H1 (cell line): ENCODE results near the gene CTNND2. TPM values are rescaled to one million over a fixed set of nuclear protein-coding genes. Genes with fewer than 3 reads are reported as not detected.

ENCODE experiments used
- CTCF ChIA-PET: fragments of 300-600 bp; sonication (Branson Sonifier 250); formaldehyde crosslinking; loops from one replicate; lab custom pipeline; 2021; ENCODE audit not compliant: partially characterized antibody; lab: Charles Lee
- POLR2A ChIA-PET: fragments of 300-600 bp; sonication (Branson Sonifier 250); formaldehyde crosslinking; loops from one replicate; lab custom pipeline; 2021; ENCODE audit warnings: inconsistent platforms; ENCODE audit not compliant: partially characterized antibody; lab: Charles Lee
- DNase-seq, 2 experiments: peaks; one replicate each; pipeline versions ENCODE4 v3.0.0 to v3.0.0-alpha.2; 2010 to 2022; ENCODE audit warnings: low spot score in 2 of 2, low read depth in 1 of 2, mixed read lengths in 1 of 2
- FAIRE-seq: peaks from 2 replicates; lab custom pipeline; 2011; peaks lifted over from hg19 to GRCh38; lab: Jason Lieb, UNC
- H2AFZ ChIP-seq: 2 replicates; pipeline ENCODE4 v1.8.1; 2012; ENCODE audit warnings: low read length, inconsistent platforms
- H2AK5ac ChIP-seq: 2 replicates; pipeline ENCODE4 v1.6.1; 2013; ENCODE audit warnings: low read depth, low read length
- H2BK120ac ChIP-seq: replicated peaks from 2 replicates; pipeline ENCODE3; 2013; ENCODE audit warnings: low read depth, low read length, inconsistent platforms
- H2BK12ac ChIP-seq: 2 replicates; pipeline ENCODE4 v1.6.1; 2013; ENCODE audit warnings: low read depth, low read length
- H2BK15ac ChIP-seq: 2 replicates; pipeline ENCODE4 v1.6.1; 2013; ENCODE audit warnings: low read length
- H2BK20ac ChIP-seq: 2 replicates; pipeline ENCODE4 v1.6.1; 2013; ENCODE audit warnings: low read length
- H2BK5ac ChIP-seq: 2 replicates; pipeline ENCODE4 v1.6.1; 2013; ENCODE audit warnings: low read depth, low read length
- H3K14ac ChIP-seq: 2 replicates; pipeline ENCODE4 v1.6.1; 2013; ENCODE audit warnings: inconsistent platforms; ENCODE audit not compliant: insufficient read length
- H3K18ac ChIP-seq: 2 replicates; pipeline ENCODE4 v1.6.1; 2013; ENCODE audit warnings: low read length; ENCODE audit errors: extremely low read depth
- H3K23ac ChIP-seq: 2 replicates; pipeline ENCODE4 v1.6.1; 2013; ENCODE audit warnings: inconsistent platforms; ENCODE audit not compliant: insufficient read length
- H3K23me2 ChIP-seq: 2 replicates; pipeline ENCODE4 v1.6.1; 2013; ENCODE audit warnings: low read depth, low read length
- H3K27ac ChIP-seq: 2 replicates; pipeline ENCODE4 v1.6.1; 2011; ENCODE audit warnings: low read depth, low read length, inconsistent platforms
- H3K27me3 ChIP-seq, 4 experiments: replicated peaks in 1 of 4; 1 replicate in 1 of 4; 2 replicates in 3 of 4; pipeline versions ENCODE4 v1.6.1 to v1.8.1; 2011 to 2013; ENCODE audit warnings: low read length in 3 of 4, mild to moderate bottlenecking in 3 of 4, inconsistent platforms in 2 of 4, mixed read lengths in 2 of 4, moderate library complexity in 1 of 4; ENCODE audit not compliant: control insufficient read depth in 3 of 4, insufficient read depth in 3 of 4; ENCODE audit errors: extremely low read depth in 1 of 4
- H3K36me3 ChIP-seq, 4 experiments: 2 replicates each; pipeline versions ENCODE4 v1.6.1 to v1.8.1; 2011 to 2013; ENCODE audit warnings: mild to moderate bottlenecking in 4 of 4, low read length in 3 of 4, moderate library complexity in 2 of 4, control low read depth in 1 of 4, inconsistent platforms in 1 of 4; ENCODE audit not compliant: insufficient read depth in 4 of 4, control insufficient read depth in 2 of 4
- H3K4ac ChIP-seq: replicated peaks from 2 replicates; pipeline ENCODE3; 2013; ENCODE audit warnings: low read length, low read depth, mixed read lengths, inconsistent platforms; ENCODE audit not compliant: insufficient read length
- H3K4me1 ChIP-seq, 4 experiments: replicated peaks in 1 of 4; 1 replicate in 1 of 4; 2 replicates in 3 of 4; pipeline versions ENCODE4 v1.6.1 to v1.8.1; 2011 to 2013; ENCODE audit warnings: low read length in 3 of 4, inconsistent platforms in 2 of 4, mixed read lengths in 1 of 4; ENCODE audit not compliant: insufficient read depth in 4 of 4, control insufficient read depth in 3 of 4
- H3K4me2 ChIP-seq, 2 experiments: 2 replicates each; pipeline versions ENCODE4 v1.6.1 to v1.8.1; 2011 to 2013; ENCODE audit warnings: low read depth in 2 of 2, low read length in 2 of 2, control low read depth in 1 of 2, inconsistent platforms in 1 of 2, mild to moderate bottlenecking in 1 of 2; ENCODE audit not compliant: insufficient read depth in 1 of 2
- H3K4me3 ChIP-seq, 4 experiments: fragments of 200-600, 300-600 bp in 1 of 4; sonication (generic), shearing (Covaris generic), sonication (Bioruptor Twin) in 1 of 4; 2 replicates each; pipeline versions ENCODE4 v1.5.1 to v1.8.1; 2011 to 2016; ENCODE audit warnings: low read length in 4 of 4, low read depth in 3 of 4, control low read depth in 2 of 4, inconsistent platforms in 2 of 4, mild to moderate bottlenecking in 2 of 4, mixed read lengths in 1 of 4, moderate library complexity in 1 of 4; ENCODE audit not compliant: insufficient read depth in 2 of 4; ENCODE audit errors: extremely low read depth in 1 of 4
- H3K56ac ChIP-seq: replicated peaks from 2 replicates; pipeline ENCODE3; 2013; ENCODE audit warnings: low read depth, mild to moderate bottlenecking, mixed read lengths, low read length, inconsistent platforms; ENCODE audit not compliant: insufficient read length
- H3K79me1 ChIP-seq: 2 replicates; pipeline ENCODE4 v1.6.1; 2013; ENCODE audit warnings: low read depth, low read length, control low read depth
- H3K79me2 ChIP-seq, 2 experiments: 2 replicates each; pipeline versions ENCODE4 v1.6.1 to v1.8.1; 2012 to 2013; ENCODE audit warnings: low read length in 2 of 2, mild to moderate bottlenecking in 2 of 2, inconsistent platforms in 1 of 2; ENCODE audit not compliant: insufficient read depth in 2 of 2, control insufficient read depth in 1 of 2
- H3K9ac ChIP-seq, 4 experiments: replicated peaks in 1 of 4; 1 replicate in 1 of 4; 2 replicates in 3 of 4; pipeline versions ENCODE4 v1.6.1 to v1.8.1; 2011 to 2013; ENCODE audit warnings: low read depth in 3 of 4, low read length in 3 of 4, control low read depth in 2 of 4, mild to moderate bottlenecking in 2 of 4, moderate library complexity in 2 of 4, inconsistent platforms in 1 of 4; ENCODE audit errors: extremely low read depth in 1 of 4
- H3K9me3 ChIP-seq, 2 experiments: 2 replicates each; pipeline versions ENCODE4 v1.6.1 to v1.8.1; 2012 to 2013; ENCODE audit warnings: mild to moderate bottlenecking in 2 of 2, moderate library complexity in 2 of 2, control low read depth in 1 of 2, inconsistent platforms in 1 of 2, low read depth in 1 of 2, low read length in 1 of 2, mixed read lengths in 1 of 2; ENCODE audit not compliant: insufficient read depth in 2 of 2
- H4K20me1 ChIP-seq, 2 experiments: replicated peaks in 1 of 2; 2 replicates each; pipeline versions ENCODE3 to v1.8.1; 2011 to 2013; ENCODE audit warnings: inconsistent platforms in 2 of 2, low read length in 2 of 2, mild to moderate bottlenecking in 1 of 2; ENCODE audit not compliant: insufficient read depth in 2 of 2, control insufficient read depth in 1 of 2
- H4K5ac ChIP-seq: 2 replicates; pipeline ENCODE4 v1.6.1; 2013; ENCODE audit warnings: low read length, low read depth, mixed read lengths, inconsistent platforms; ENCODE audit not compliant: insufficient read length
- H4K8ac ChIP-seq: 2 replicates; pipeline ENCODE4 v1.8.0; 2013; ENCODE audit warnings: mild to moderate bottlenecking, moderate library complexity, low read length, inconsistent platforms; ENCODE audit not compliant: insufficient read depth; ENCODE audit errors: extremely low read depth
- H4K91ac ChIP-seq: replicated peaks from 2 replicates; pipeline ENCODE3; 2013; ENCODE audit warnings: low read length, mixed read lengths, inconsistent platforms; ENCODE audit not compliant: insufficient read length
- CHD1 ChIP-seq: IDR thresholded peaks from 2 replicates; pipeline ENCODE4 v1.6.1; 2012; ENCODE audit warnings: low read depth, low read length, improper control_type of control experiment
- CHD2 ChIP-seq: IDR thresholded peaks from 2 replicates; pipeline ENCODE4 v1.6.1; 2012; ENCODE audit warnings: low read length, improper control_type of control experiment
- CTCF ChIP-seq, 3 experiments: IDR thresholded peaks; 1 replicate in 2 of 3; 2 replicates in 1 of 3; pipeline versions ENCODE4 v1.5.1 to v1.6.1; 2011; ENCODE audit warnings: low read length in 3 of 3, mild to moderate bottlenecking in 3 of 3, inconsistent platforms in 2 of 3, low read depth in 1 of 3, moderate library complexity in 1 of 3; ENCODE audit not compliant: insufficient read depth in 1 of 3; ENCODE audit errors: control extremely low read depth in 1 of 3
- EGR1 ChIP-seq: IDR thresholded peaks from 2 replicates; pipeline ENCODE4 v1.6.1; 2011; ENCODE audit warnings: low read depth, low read length, borderline replicate concordance
- KDM4A ChIP-seq: IDR thresholded peaks from one replicate; pipeline ENCODE4 v1.7.1; 2012; ENCODE audit warnings: low read depth, mild to moderate bottlenecking, moderate library complexity, low read length, inconsistent platforms; ENCODE audit not compliant: severe bottlenecking
- KDM5A ChIP-seq: fragments of 200-600 bp; IDR thresholded peaks from 2 replicates; pipeline ENCODE4 v1.7.1; 2012; ENCODE audit warnings: mild to moderate bottlenecking, low read length, inconsistent platforms, mixed read lengths
- POLR2AphosphoS5 ChIP-seq: IDR thresholded peaks from 2 replicates; pipeline ENCODE4 v1.6.1; 2011; ENCODE audit warnings: low read depth, low read length
- POU5F1 ChIP-seq: IDR thresholded peaks from 2 replicates; pipeline ENCODE4 v1.6.1; 2011; ENCODE audit warnings: low read depth, mild to moderate bottlenecking, low read length, moderate library complexity
- RBBP5 ChIP-seq: IDR thresholded peaks from 2 replicates; pipeline ENCODE4 v1.7.1; 2012; ENCODE audit warnings: low read depth, mild to moderate bottlenecking, inconsistent platforms, low read length, moderate library complexity, borderline replicate concordance
- SP1 ChIP-seq: IDR thresholded peaks from 2 replicates; pipeline ENCODE4 v1.6.1; 2011; ENCODE audit warnings: low read depth, low read length
- SP2 ChIP-seq: IDR thresholded peaks from 2 replicates; pipeline ENCODE4 v1.6.1; 2012; ENCODE audit warnings: mild to moderate bottlenecking, low read length, inconsistent platforms
- TAF1 ChIP-seq: IDR thresholded peaks from 2 replicates; pipeline ENCODE4 v1.6.1; 2011; ENCODE audit warnings: mild to moderate bottlenecking, low read depth, low read length
- TAF7 ChIP-seq: optimal IDR thresholded peaks from 2 replicates; pipeline ENCODE3; 2011; ENCODE audit warnings: low read depth, mild to moderate bottlenecking, inconsistent platforms, low read length, moderate library complexity, borderline replicate concordance
- YY1 ChIP-seq: IDR thresholded peaks from 2 replicates; pipeline ENCODE4 v1.6.1; 2011; ENCODE audit warnings: low read depth, mild to moderate bottlenecking, low read length
- WGBS, 2 experiments: shearing (Covaris generic) in 1 of 2; methylation state at CpG; one replicate each; pipeline versions ENCODE4 v1.1.6 to v1.1.7; 2013 to 2015; ENCODE audit warnings: low lambda C conversion rate in 2 of 2, mixed read lengths in 2 of 2, inconsistent platforms in 1 of 2, low coverage in 1 of 2, missing lambda C conversion rate in 1 of 2; ENCODE audit not compliant: insufficient replicate concordance in 2 of 2, insufficient coverage in 1 of 2, insufficient read length in 1 of 2; ENCODE audit errors: extremely low coverage in 1 of 2, missing lambda C conversion rate in 1 of 2; 5-methylcytosine and 5-hydroxymethylcytosine counted together
- polyA plus RNA-seq, 7 experiments: library from polyadenylated mRNA; depleted of rRNA in 3 of 7; stranded (reverse) in 5 of 7; unstranded in 2 of 7; fragments of >200 nt in 5 of 7; fragments of 200-250 nt in 2 of 7; gene quantifications; 1 replicate in 5 of 7; 2 replicates in 1 of 7; 4 replicates in 1 of 7; pipeline versions ENCODE4 v1.2.1 to v1.2.3, GENCODE V29; 2011 to 2013; ENCODE audit warnings: missing spikeins in 2 of 7, mixed read lengths in 2 of 7
- total RNA-seq: library from RNA; stranded (reverse); fragmentation: NEBNext Ultra II Directional; extraction: Animal tissue kit (Norgen Biotek cat#: 25700); gene quantifications from 2 replicates; pipeline ENCODE4 v1.2.1, GENCODE V29; 2021

The CTNND2 gene
- total and polyA plus RNA-seq, 2 of the 8 experiments (the other 6 are each of a cell fraction or from before 2014, with no cell fraction given), result 7.4 to 14.2 TPM

GRCh38 chr5:11013793-11014192 is 890.5 kb downstream of the CTNND2 start:
- H3K9me3 ChIP-seq, result no peaks in the 10 kb centered on the region
- H2BK20ac ChIP-seq, result no peak overlapping the region
- no peak overlapping the region for H2BK5ac ChIP-seq
- H3K79me2 ChIP-seq, result no peaks in the 10 kb centered on the region
- H2BK12ac ChIP-seq, result no peak overlapping the region
- DNase-seq, result no peak
- no peak overlapping the region for H3K14ac ChIP-seq
- H3K23ac ChIP-seq, result no peak overlapping the region
- ChIA-PET POLR2A (no interaction called here), CTCF (interaction anchor here (1.8 kb wide), 1 partner anchor 26 kb away, joined by 4 read pairs; no protein-coding TSS in a partner anchor)
- no peak overlapping the region for H4K5ac ChIP-seq
- H3K4me2 ChIP-seq, result no peak overlapping the region
- H4K20me1 ChIP-seq, result no peaks in the 10 kb centered on the region
- no peak overlapping the region for H4K8ac ChIP-seq
- WGBS, 2 experiments, result 78% methylated on average over 4 of the region's 4 CpGs; no CpG with 5 or more reads in 1 of the 2 experiments
- H3K27ac ChIP-seq, result no peak overlapping the region
- no peak overlapping the region for H3K9ac ChIP-seq
- no peak overlapping the region for H2BK15ac ChIP-seq
- H3K27me3 ChIP-seq, result no peaks in the 10 kb centered on the region
- H3K18ac ChIP-seq, result no peak overlapping the region
- H3K4ac ChIP-seq, result no peak overlapping the region
- no peak overlapping the region for H2AFZ ChIP-seq
- no peak overlapping the region for H4K91ac ChIP-seq
- H3K79me1 ChIP-seq, result no peaks in the 10 kb centered on the region
- FAIRE-seq, result no peak
- H3K23me2 ChIP-seq, result no peaks in the 10 kb centered on the region
- no peaks in the 10 kb centered on the region for H3K36me3 ChIP-seq
- no peak overlapping the region for H2BK120ac ChIP-seq
- no peaks in the 10 kb centered on the region for H3K4me1 ChIP-seq
- no peak overlapping the region for H3K4me3 ChIP-seq
- H2AK5ac ChIP-seq, result no peak overlapping the region
- no peak overlapping the region for H3K56ac ChIP-seq
- TF ChIP-seq POU5F1, result no peak
- TF ChIP-seq POLR2AphosphoS5, result no peak
- no peak for TF ChIP-seq EGR1
- no peak for TF ChIP-seq KDM5A
- TF ChIP-seq CHD1, result no peak
- no peak for TF ChIP-seq SP2
- TF ChIP-seq CHD2, result no peak
- TF ChIP-seq RBBP5, result no peak
- TF ChIP-seq YY1, result no peak
- no peak for TF ChIP-seq TAF7
- TF ChIP-seq CTCF (IDR thresholded peaks at IDR 0.05; ENCODE audit: control extremely low read depth in 1 of 3, insufficient read depth in 1 of 3, low read depth in 1 of 3, low read length in 3 of 3), result no peak
- TF ChIP-seq KDM4A, result no peak
- TF ChIP-seq TAF1, result no peak
- TF ChIP-seq SP1, result no peak
